IPS-20b (cell line): Measurements from ENCODE around the gene SCO2.
A peak's percentile ranks its signal among the peaks of the same experiment; 100 is the strongest.

Experiments
- H3K27ac ChIP-seq: one replicate; pipeline ENCODE4 v1.5.1; 2013; ENCODE audit warnings: low read length
- H3K27me3 ChIP-seq: 2 replicates; pipeline ENCODE4 v1.6.1; 2013; ENCODE audit warnings: mild to moderate bottlenecking, low read length, inconsistent platforms; ENCODE audit not compliant: insufficient read depth
- H3K36me3 ChIP-seq: 2 replicates; pipeline ENCODE4 v1.6.1; 2013; ENCODE audit warnings: low read depth, mild to moderate bottlenecking, inconsistent platforms, low read length, moderate library complexity; ENCODE audit not compliant: insufficient read depth
- H3K4me1 ChIP-seq: 2 replicates; pipeline ENCODE4 v1.6.1; 2013; ENCODE audit warnings: mild to moderate bottlenecking, control low read depth, inconsistent platforms, low read length, moderate library complexity; ENCODE audit not compliant: insufficient read depth
- H3K4me3 ChIP-seq: 2 replicates; pipeline ENCODE4 v1.5.1; 2013; ENCODE audit warnings: mild to moderate bottlenecking, low read length, inconsistent platforms
- H3K9ac ChIP-seq: 2 replicates; pipeline ENCODE4 v1.6.1; 2013; ENCODE audit warnings: low read depth, mild to moderate bottlenecking, inconsistent platforms, low read length, moderate library complexity
- H3K9me3 ChIP-seq: 2 replicates; pipeline ENCODE4 v1.6.1; 2013; ENCODE audit warnings: mild to moderate bottlenecking, low read depth, low read length, inconsistent platforms; ENCODE audit not compliant: insufficient read depth

SCO2 gene

GRCh38 chr22:50474710-50475651 is 50.4 kb downstream of the SCO2 start, which contains the start of gene SBF1:
TSS of gene SBF1 (minus strand) at chr22:50475035. CDS start at chr22:50474840, 195 bp downstream.
- H3K27me3 ChIP-seq, result peaks cover 16% of the 10 kb centered on the region
- no peak within 1 kb of the TSS for H3K27ac ChIP-seq
- no peaks in the 10 kb centered on the region for H3K36me3 ChIP-seq
- peak within 1 kb of the TSS; percentile 69; the same call in 1 of the 2 replicates for H3K9ac ChIP-seq
- H3K4me3 ChIP-seq, result peak within 1 kb of the TSS; percentile 73
- H3K4me1 ChIP-seq, result peaks cover 17% of the 10 kb centered on the region; the same call in 1 of the 2 replicates
- no peaks in the 10 kb centered on the region for H3K9me3 ChIP-seq

DNA sequence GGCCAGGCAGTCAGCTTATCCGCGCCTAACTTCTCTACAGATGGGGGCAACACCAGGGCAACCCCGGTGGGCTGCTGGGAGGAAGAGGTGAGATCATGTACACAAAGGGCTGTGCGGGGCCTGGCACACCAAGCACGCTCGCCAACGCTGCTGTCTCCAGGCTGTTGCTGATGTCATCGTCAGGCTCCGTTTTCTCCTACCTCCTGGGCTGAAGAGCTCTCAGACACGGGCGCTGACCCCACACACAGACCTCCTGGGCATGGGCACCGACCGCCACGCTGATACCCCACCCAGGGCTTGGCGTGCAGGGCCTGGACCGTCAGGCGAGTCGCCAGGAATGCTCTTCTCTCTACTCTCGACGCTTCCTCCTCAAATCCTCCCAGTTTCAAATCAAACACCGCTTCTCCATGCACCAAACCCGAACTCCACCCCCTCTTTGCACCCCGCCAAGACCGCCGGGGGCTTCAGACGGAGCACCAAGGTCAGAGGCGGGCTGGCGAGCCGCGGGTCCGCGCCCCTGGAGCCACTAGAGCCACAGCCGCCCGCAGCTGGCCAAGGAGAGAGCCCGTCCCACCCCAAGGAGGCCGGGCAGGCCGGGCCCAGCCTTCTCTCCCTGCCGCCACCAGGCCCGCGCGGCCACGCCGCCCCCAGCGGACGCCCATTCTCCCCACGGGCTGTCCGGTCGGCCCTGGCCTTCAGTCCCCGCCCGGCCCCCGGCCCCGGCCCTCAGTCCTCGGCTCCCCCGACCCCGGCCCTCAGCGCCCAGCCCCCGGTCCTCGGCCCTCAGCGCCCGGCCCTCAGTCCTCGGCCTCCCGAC is 51.3 kb downstream of the SCO2 start:
- no peak overlapping the region for H3K27ac ChIP-seq
- peak overlapping the region; percentile 69; the same call in 1 of the 2 replicates for H3K9ac ChIP-seq
- H3K9me3 ChIP-seq, result no peaks in the 10 kb centered on the region
- no peaks in the 10 kb centered on the region for H3K36me3 ChIP-seq
- H3K4me1 ChIP-seq, result peaks cover 21% of the 10 kb centered on the region; the same call in 1 of the 2 replicates
- H3K4me3 ChIP-seq, result peak overlapping the region; percentile 73
- peaks cover 6% of the 10 kb centered on the region for H3K27me3 ChIP-seq
